SJSA1 (cell line): ENCODE data around the gene NMBR. TPM values are rescaled to one million over a fixed set of nuclear protein-coding genes. Genes with fewer than 3 reads are reported as not detected.

Source experiments
- DNase-seq, 2 experiments: peaks; one replicate each; pipeline ENCODE4 v3.0.0-alpha.2; 2015 to 2020; ENCODE audit warnings: low spot score in 2 of 2, low read depth in 1 of 2
- H3K27ac ChIP-seq: fragments of 250-450 bp; sonication (Bioruptor Pico); 2 replicates; pipeline ENCODE4 v1.5.1; 2020; ENCODE audit warnings: mild to moderate bottlenecking, moderate library complexity
- H3K27me3 ChIP-seq: fragments of 250-450 bp; sonication (Bioruptor Pico); replicated peaks from 2 replicates; pipeline ENCODE4 v1.5.1; 2020; ENCODE audit warnings: mild to moderate bottlenecking, moderate library complexity
- H3K36me3 ChIP-seq: fragments of 250-450 bp; sonication (Bioruptor Pico); 2 replicates; pipeline ENCODE4 v1.5.1; 2020; ENCODE audit warnings: mild to moderate bottlenecking
- H3K4me1 ChIP-seq: fragments of 250-450 bp; sonication (Bioruptor Pico); replicated peaks from 2 replicates; pipeline ENCODE4 v1.6.1; 2021; ENCODE audit warnings: mild to moderate bottlenecking
- H3K4me3 ChIP-seq: fragments of 250-450 bp; sonication (Bioruptor Pico); 2 replicates; pipeline ENCODE4 v1.5.1; 2020; ENCODE audit warnings: mild to moderate bottlenecking
- H3K9me3 ChIP-seq: fragments of 250-450 bp; sonication (Bioruptor Pico); replicated peaks from 2 replicates; pipeline ENCODE4 v1.5.1; 2020; ENCODE audit warnings: mild to moderate bottlenecking
- total RNA-seq: library from RNA; depleted of rRNA; stranded (reverse); fragments of >200 nt; shearing (Covaris generic); gene quantifications from 2 replicates; pipeline ENCODE4 v1.2.3, GENCODE V29; 2014; rRNA removed

NMBR gene
- total RNA-seq, 1 experiment from 2014 or later = not detected

DNA sequence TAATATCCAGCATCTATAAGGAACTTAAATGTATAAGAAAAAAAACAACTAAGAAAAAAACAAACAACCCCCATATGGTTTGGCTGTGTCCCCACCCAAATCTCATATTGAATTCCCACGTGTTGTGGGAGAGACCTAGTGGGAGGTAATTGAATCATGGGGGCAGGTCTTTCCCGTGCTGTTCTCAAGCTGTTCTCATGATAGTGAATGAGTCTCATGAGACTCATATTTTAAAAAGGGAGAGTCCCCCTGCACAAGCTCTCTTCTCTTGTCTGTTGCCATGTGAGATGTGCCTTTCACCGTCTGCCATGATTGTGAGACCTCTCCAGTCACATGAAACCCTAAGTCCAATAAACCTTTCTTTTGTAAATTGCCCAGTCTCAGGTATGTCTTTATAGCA, 119.8 kb downstream of the NMBR start:
- H3K27me3 ChIP-seq = no peaks in the 10 kb centered on the region
- H3K9me3 ChIP-seq = no peaks in the 10 kb centered on the region
- no peaks in the 10 kb centered on the region for H3K36me3 ChIP-seq
- no peaks in the 10 kb centered on the region for H3K4me1 ChIP-seq
- no peak overlapping the region for H3K4me3 ChIP-seq
- no peak for DNase-seq
- H3K27ac ChIP-seq = no peak overlapping the region

DNA sequence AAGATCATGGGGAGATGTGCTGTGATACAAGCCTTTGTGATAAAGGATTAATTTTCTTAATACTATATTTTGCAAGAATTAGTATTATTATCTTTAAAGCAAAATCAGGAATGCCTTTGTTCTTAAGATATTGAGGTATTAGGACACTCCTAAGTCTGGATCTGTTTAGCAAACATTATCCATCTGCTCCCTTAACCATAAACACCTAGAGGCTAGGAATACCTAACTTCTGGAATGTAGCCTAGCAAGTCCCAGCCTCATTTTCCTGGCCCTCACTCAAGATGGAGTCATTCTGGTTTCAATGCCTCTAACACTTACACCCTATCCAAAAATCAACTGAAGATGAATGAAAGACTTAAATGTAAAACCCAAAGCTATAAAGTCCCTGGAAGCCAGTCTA, 120.5 kb downstream of the NMBR start:
- no peaks in the 10 kb centered on the region for H3K27me3 ChIP-seq
- no peaks in the 10 kb centered on the region for H3K36me3 ChIP-seq
- H3K27ac ChIP-seq = no peak overlapping the region
- DNase-seq = no peak
- no peak overlapping the region for H3K4me3 ChIP-seq
- H3K9me3 ChIP-seq = no peaks in the 10 kb centered on the region
- no peaks in the 10 kb centered on the region for H3K4me1 ChIP-seq

Other genes starting within 250 kb of the NMBR start
- gene GJE1, start 14.2 kb downstream of the NMBR start, total RNA-seq = not detected in 2 replicates
- 66.2 and 119 TPM in 2 replicates for gene VTA1, start 141 bp upstream of the NMBR start, total RNA-seq
- gene ADGRG6, start 154.9 kb upstream of the NMBR start, total RNA-seq = 3.4 and 4.5 TPM in 2 replicates